ENCODE data around the gene CBR1. TPM values are rescaled to one million over a fixed set of nuclear protein-coding genes. Genes with fewer than 3 reads are reported as not detected.

CBR1 gene
- total RNA-seq, 2 donors from 2014 or later: 81.6 to 131 TPM

- Histone ChIP-seq H3K27ac (no peak overlapping the region), H3K27me3 (no peaks in the 10 kb centered on the region), H3K4me1 (no peaks in the 10 kb centered on the region), H3K9ac (ENCODE audit: low read depth in 2 of 2, low read length in 2 of 2) (no peak overlapping the region), H3K36me3 (no peaks in the 10 kb centered on the region), H3K4me3 (no peak overlapping the region), H3K9me3 (no peaks in the 10 kb centered on the region)
- no peak for TF ChIP-seq CTCF (IDR thresholded peaks at IDR 0.05)
- DNase-seq: no peak
- intact Hi-C loops (cut with DNase I): loop anchor here (5.0 to 10.0 kb wide), 2 partner anchors 38 to 55 kb away; partner anchors contain the start of gene CBR1
Measured at GRCh38 chr21:36109868-36110267, 40.0 kb downstream of the CBR1 start.

- Histone ChIP-seq H3K27ac (no peak overlapping the region), H3K36me3 (no peaks in the 10 kb centered on the region), H3K27me3 (no peaks in the 10 kb centered on the region), H3K4me3 (no peak overlapping the region), H3K4me1 (no peaks in the 10 kb centered on the region), H3K9ac (ENCODE audit: low read depth in 2 of 2, low read length in 2 of 2) (no peak overlapping the region), H3K9me3 (no peaks in the 10 kb centered on the region)
- no peak for TF ChIP-seq CTCF (IDR thresholded peaks at IDR 0.05)
- intact Hi-C loops (cut with DNase I): loop anchor here (5.0 kb wide), 1 partner anchor 39 kb away; the partner anchor contains the start of gene CBR1
- DNase-seq: no peak
Measured at GRCh38 chr21:36111238-36111637, 41.4 kb downstream of the CBR1 start.

GRCh38 chr21:36113647-36114428, 44.0 kb downstream of the CBR1 start:
- peak overlapping the region; percentile 38 for H3K4me3 ChIP-seq
- no peaks in the 10 kb centered on the region for H3K4me1 ChIP-seq
- H3K27ac ChIP-seq: peak overlapping the region; percentile 2
- H3K9ac ChIP-seq (ENCODE audit: low read depth in 2 of 2, low read length in 2 of 2): peak overlapping the region in 1 of 2 donors; percentile 72
- no peaks in the 10 kb centered on the region for H3K9me3 ChIP-seq
- peak; percentile 90 for DNase-seq
- H3K36me3 ChIP-seq: no peaks in the 10 kb centered on the region
- intact Hi-C loops (cut with DNase I): loop anchor here (5.0 kb wide), 1 partner anchor 42 kb away; the partner anchor contains the start of gene CBR1
- TF ChIP-seq CTCF (IDR thresholded peaks at IDR 0.05): no peak
- no peaks in the 10 kb centered on the region for H3K27me3 ChIP-seq

GRCh38 chr21:36115138-36115730, 45.4 kb downstream of the CBR1 start:
- DNase-seq: no peak
- Histone ChIP-seq H3K9ac (ENCODE audit: low read depth in 2 of 2, low read length in 2 of 2) (no peak overlapping the region), H3K9me3 (no peaks in the 10 kb centered on the region), H3K4me3 (no peak overlapping the region), H3K36me3 (no peaks in the 10 kb centered on the region), H3K27ac (no peak overlapping the region), H3K4me1 (no peaks in the 10 kb centered on the region), H3K27me3 (no peaks in the 10 kb centered on the region)
- TF ChIP-seq CTCF (IDR thresholded peaks at IDR 0.05): no peak
- intact Hi-C loops (cut with DNase I): no loop called here

GRCh38 chr21:36117286-36117741, 47.5 kb downstream of the CBR1 start:
- no peak for DNase-seq
- Histone ChIP-seq H3K27me3 (no peaks in the 10 kb centered on the region), H3K9ac (ENCODE audit: low read depth in 2 of 2, low read length in 2 of 2) (no peak overlapping the region), H3K4me1 (no peaks in the 10 kb centered on the region), H3K4me3 (no peak overlapping the region), H3K27ac (no peak overlapping the region), H3K9me3 (no peaks in the 10 kb centered on the region), H3K36me3 (no peaks in the 10 kb centered on the region)
- no peak for TF ChIP-seq CTCF (IDR thresholded peaks at IDR 0.05)
- intact Hi-C loops (cut with DNase I): no loop called here
